ENCODE measurements around the gene C13orf46.
"Not testable (repeated sequence)": the region's sequence is repeated elsewhere in the genome, so short reads cannot be mapped to it uniquely, and the experiment has no call there.

C13orf46 gene

GRCh38 chr13:113991676-113992179 is 17.9 kb upstream of the C13orf46 start:
- FAIRE-seq, result no peak

- no peak for FAIRE-seq
Observed at GRCh38 chr13:113991191-113991669, 17.4 kb upstream of the C13orf46 start.

GRCh38 chr13:113990321-113990837 is 16.5 kb upstream of the C13orf46 start:
- FAIRE-seq, result no peak

GRCh38 chr13:113989585-113990300 is 15.9 kb upstream of the C13orf46 start:
- FAIRE-seq, result no peak

- not testable (repeated sequence) for FAIRE-seq
Observed at GRCh38 chr13:113988859-113989258, 15.0 kb upstream of the C13orf46 start.

- no peak for FAIRE-seq
Observed at GRCh38 chr13:113982296-113982661, 8.4 kb upstream of the C13orf46 start.

GRCh38 chr13:113981611-113982295 is 7.9 kb upstream of the C13orf46 start:
- FAIRE-seq, result no peak

GRCh38 chr13:113981194-113981605 is 7.3 kb upstream of the C13orf46 start:
- no peak for FAIRE-seq

- no peak for FAIRE-seq
Observed at GRCh38 chr13:113980489-113981064, 6.7 kb upstream of the C13orf46 start.

- FAIRE-seq, result no peak
Observed at GRCh38 chr13:113979791-113980471, 6.1 kb upstream of the C13orf46 start.

- FAIRE-seq, result no peak
Observed at GRCh38 chr13:113978741-113979481, 5.0 kb upstream of the C13orf46 start.

- no peak for FAIRE-seq
Observed at GRCh38 chr13:113977976-113978375, 4.1 kb upstream of the C13orf46 start.

GRCh38 chr13:113976711-113977684 is 3.1 kb upstream of the C13orf46 start:
- no peak for FAIRE-seq

- no peak for FAIRE-seq
Observed at GRCh38 chr13:113975416-113975815, 1.5 kb upstream of the C13orf46 start.

- no peak for FAIRE-seq
Observed at GRCh38 chr13:113974304-113975281, 717 bp upstream of the C13orf46 start.

- FAIRE-seq, result no peak
Observed at GRCh38 chr13:113972451-113973217, 1.2 kb downstream of the C13orf46 start.

- FAIRE-seq, result no peak
Observed at GRCh38 chr13:113971471-113972231, 2.2 kb downstream of the C13orf46 start.

Data from A204.1 (cell line).